Tibial nerve (tissue), 4 donors: ENCODE results near the gene PAPOLB. TPM values are rescaled to one million over a fixed set of nuclear protein-coding genes. Genes with fewer than 3 reads are reported as not detected.

ENCODE experiments used
- DNase-seq, 2 donors: peaks; one replicate each; pipeline ENCODE4 v3.0.0-alpha.2; 2019; ENCODE audit warnings: low spot score in 2 of 2
- H3K27ac ChIP-seq, 4 donors: fragments of 200-600 bp; sonication (generic) in 3 of 4; one replicate each; pipeline ENCODE4 v1.5.1; 2017 to 2019; ENCODE audit warnings: mild to moderate bottlenecking in 1 of 4
- H3K27me3 ChIP-seq, 2 donors: fragments of 200-600 bp; sonication (generic) in 1 of 2; one replicate each; pipeline versions ENCODE4 v1.5.1 to v1.6.0; 2017 to 2019
- H3K36me3 ChIP-seq, 3 donors: fragments of 200-600 bp; sonication (generic); one replicate each; pipeline ENCODE4 v1.5.1; 2018 to 2019
- H3K4me1 ChIP-seq, 4 donors: fragments of 200-600 bp; sonication (generic) in 3 of 4; one replicate each; pipeline ENCODE4 v1.5.1; 2017 to 2019
- H3K4me3 ChIP-seq, 4 donors: fragments of 200-600 bp; sonication (generic) in 3 of 4; one replicate each; pipeline ENCODE4 v1.5.1; 2017 to 2019; ENCODE audit warnings: mild to moderate bottlenecking in 1 of 4, moderate library complexity in 1 of 4
- H3K9me3 ChIP-seq, 4 donors: fragments of 200-600 bp; sonication (generic) in 3 of 4; one replicate each; pipeline ENCODE4 v1.5.1; 2017 to 2019
- EP300 ChIP-seq, 2 donors: sonication (generic); formaldehyde crosslinking; IDR thresholded peaks; one replicate each; pipeline ENCODE4 v1.6.1; 2017; ENCODE audit warnings: antibody characterized with exemption in 2 of 2, mild to moderate bottlenecking in 1 of 2
- POLR2A ChIP-seq, 2 donors: fragments of 450-650 bp; IDR thresholded peaks; one replicate each; pipeline ENCODE4 v1.6.1; 2017; ENCODE audit warnings: antibody characterized with exemption in 2 of 2, mild to moderate bottlenecking in 2 of 2, moderate library complexity in 2 of 2
- WGBS, 2 donors: methylation state at CpG; one replicate each; pipeline ENCODE4 v1.1.5; 2018; 5-methylcytosine and 5-hydroxymethylcytosine counted together
- total RNA-seq, 4 donors: library from RNA; depleted of rRNA; stranded (reverse); fragments of >200 nt; gene quantifications; one replicate each; pipeline ENCODE4 v1.1.0, GENCODE V29; 2016
- TF ChIP-seq, protein P1 (sequence below), 5 experiments: fragments of 200-600 bp in 3 of 5; fragments of 450-650 bp in 2 of 5; sonication (generic) in 3 of 5; IDR thresholded peaks; one replicate each; pipeline ENCODE4 v1.5.1; 2016 to 2019; ENCODE audit warnings: antibody characterized with exemption in 5 of 5, mild to moderate bottlenecking in 3 of 5, moderate library complexity in 2 of 5

The PAPOLB gene
- total RNA-seq, 4 donors from 2014 or later = 1.4 to 2.4 (median 1.8) TPM

DNA sequence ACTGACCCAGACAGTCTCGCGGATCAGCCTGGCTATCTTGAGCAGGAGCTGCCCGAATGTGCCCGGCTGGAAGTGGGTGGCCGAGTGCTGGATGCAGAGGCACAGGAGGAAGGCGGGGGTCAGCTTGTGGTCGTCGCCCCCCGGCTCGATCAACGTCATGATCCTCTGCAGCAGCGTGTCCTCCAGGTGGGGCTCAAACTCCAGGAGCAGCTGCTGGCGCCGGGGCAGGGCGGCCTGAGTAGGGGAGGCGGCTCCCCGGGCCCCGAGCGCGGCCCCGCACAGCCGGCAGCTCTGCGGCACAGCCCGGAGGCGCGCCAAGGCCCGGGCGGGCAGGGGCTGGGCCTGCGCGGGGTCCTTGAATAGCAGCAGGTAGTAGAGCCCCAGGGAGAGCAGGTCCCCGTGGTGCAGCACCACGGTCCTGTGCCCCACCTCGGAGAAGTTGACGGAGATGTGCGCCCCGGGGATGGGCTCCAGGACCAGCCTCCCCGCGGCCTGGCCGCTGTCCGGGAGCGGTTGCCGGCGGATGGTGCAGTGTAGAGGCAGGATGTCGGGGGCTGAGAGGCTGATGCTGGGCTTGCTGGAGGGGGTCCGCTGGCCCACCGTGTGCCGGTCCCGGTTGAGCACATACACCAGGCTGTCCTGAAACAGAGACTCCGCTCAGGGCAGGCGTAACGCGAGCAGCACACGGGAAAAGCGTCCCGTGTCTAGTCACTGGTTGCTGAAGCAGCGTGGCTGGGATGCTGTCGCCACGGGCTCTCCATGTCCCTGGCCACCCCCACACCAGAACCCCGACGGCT, 27.0 kb downstream of the PAPOLB start:
- Histone ChIP-seq H3K27me3 (no peaks in the 10 kb centered on the region), H3K4me3 (no peak overlapping the region), H3K4me1 (peaks cover 0 to 21% (median 0%) of the 10 kb centered on the region in 4 donors), H3K27ac (no peak overlapping the region), H3K36me3 (peaks cover 0 to 45% (median 0%) of the 10 kb centered on the region in 3 donors), H3K9me3 (no peaks in the 10 kb centered on the region)
- WGBS, 2 donors = 93 to 95% methylated on average over 27 to 47 of the region's 60 CpGs
- DNase-seq = no peak
- no peak for TF ChIP-seq EP300 (IDR thresholded peaks at IDR 0.05)
- TF ChIP-seq, protein P1, sequence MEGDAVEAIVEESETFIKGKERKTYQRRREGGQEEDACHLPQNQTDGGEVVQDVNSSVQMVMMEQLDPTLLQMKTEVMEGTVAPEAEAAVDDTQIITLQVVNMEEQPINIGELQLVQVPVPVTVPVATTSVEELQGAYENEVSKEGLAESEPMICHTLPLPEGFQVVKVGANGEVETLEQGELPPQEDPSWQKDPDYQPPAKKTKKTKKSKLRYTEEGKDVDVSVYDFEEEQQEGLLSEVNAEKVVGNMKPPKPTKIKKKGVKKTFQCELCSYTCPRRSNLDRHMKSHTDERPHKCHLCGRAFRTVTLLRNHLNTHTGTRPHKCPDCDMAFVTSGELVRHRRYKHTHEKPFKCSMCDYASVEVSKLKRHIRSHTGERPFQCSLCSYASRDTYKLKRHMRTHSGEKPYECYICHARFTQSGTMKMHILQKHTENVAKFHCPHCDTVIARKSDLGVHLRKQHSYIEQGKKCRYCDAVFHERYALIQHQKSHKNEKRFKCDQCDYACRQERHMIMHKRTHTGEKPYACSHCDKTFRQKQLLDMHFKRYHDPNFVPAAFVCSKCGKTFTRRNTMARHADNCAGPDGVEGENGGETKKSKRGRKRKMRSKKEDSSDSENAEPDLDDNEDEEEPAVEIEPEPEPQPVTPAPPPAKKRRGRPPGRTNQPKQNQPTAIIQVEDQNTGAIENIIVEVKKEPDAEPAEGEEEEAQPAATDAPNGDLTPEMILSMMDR (IDR thresholded peaks at IDR 0.05) = no peak
- no peak for TF ChIP-seq POLR2A (IDR thresholded peaks at IDR 0.05)

DNA sequence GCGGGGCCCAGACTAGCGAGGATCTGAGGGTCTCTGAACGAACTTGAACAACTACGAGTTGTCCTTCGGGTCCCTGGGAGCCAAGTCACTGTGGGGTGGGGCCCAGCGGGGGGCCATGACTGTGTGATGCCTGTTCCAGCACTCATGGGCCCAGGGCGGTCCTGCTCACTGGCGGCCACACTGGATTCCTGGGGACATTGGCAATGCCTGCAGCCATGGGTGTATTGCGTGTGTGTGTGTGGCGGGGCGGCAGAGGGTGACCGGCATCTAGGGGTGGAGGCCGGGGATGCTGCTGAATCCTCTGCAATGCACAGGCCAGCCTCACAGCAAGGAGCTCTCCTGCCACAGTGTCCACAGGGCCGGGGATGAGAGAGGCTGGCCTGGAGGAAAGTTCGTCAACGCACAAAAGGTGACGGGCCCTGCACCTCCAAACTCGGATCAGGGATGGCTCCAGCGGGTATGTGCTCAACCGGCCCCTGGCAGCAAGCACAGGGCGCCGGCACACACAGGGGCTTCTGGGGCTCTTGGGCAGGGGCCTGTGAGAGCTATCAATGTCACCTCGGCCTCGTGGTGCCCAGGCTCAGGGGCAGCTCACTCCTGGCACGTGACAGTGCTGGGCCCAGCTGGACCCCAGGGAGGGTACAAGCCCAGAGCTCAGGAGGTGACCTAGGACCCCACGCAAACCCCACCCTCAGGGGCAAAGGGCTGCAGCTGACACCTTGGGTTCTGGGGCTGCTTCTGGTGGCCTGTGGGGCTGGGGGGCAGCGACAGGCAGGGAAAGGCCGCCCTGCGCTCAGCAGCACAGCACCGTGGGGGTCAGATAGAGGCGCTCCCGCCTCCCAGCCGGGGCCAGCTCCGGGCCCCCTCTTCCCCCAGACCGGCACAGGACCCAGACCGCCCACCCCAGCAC, 27.9 kb downstream of the PAPOLB start:
- 90 to 93% methylated on average over 16 to 30 of the region's 36 CpGs for WGBS, 2 donors
- H3K36me3 ChIP-seq = peaks cover 0 to 45% (median 0%) of the 10 kb centered on the region in 3 donors
- TF ChIP-seq EP300 (IDR thresholded peaks at IDR 0.05) (no peak), POLR2A (IDR thresholded peaks at IDR 0.05) (no peak)
- TF ChIP-seq, protein P1 (IDR thresholded peaks at IDR 0.05) = no peak
- no peak overlapping the region for H3K4me3 ChIP-seq
- H3K9me3 ChIP-seq = no peaks in the 10 kb centered on the region
- no peak overlapping the region for H3K27ac ChIP-seq
- DNase-seq = no peak
- peaks cover 0 to 21% (median 0%) of the 10 kb centered on the region in 4 donors for H3K4me1 ChIP-seq
- H3K27me3 ChIP-seq = no peaks in the 10 kb centered on the region

DNA sequence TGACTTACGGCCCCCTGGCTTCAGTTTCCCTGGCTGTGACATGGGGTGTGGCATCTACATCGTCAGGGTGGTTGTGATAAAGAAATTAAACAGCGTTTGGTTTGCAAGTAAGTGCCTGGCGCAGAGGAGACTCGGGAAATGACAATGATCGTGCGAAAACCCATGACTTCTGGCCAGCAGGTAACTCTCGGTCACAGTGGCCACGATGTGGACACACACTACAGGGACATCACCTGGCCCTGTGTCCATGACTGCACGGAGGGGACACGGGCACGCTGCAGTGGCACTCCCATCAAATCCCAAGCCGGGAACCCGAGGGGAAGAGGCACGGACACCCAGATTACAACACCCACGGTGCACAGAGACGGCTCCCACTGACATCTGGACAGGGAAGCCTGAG, 28.7 kb downstream of the PAPOLB start:
- peaks cover 0 to 15% (median 0%) of the 10 kb centered on the region in 4 donors for H3K4me1 ChIP-seq
- H3K4me3 ChIP-seq = no peak overlapping the region
- no peak overlapping the region for H3K27ac ChIP-seq
- no peaks in the 10 kb centered on the region for H3K9me3 ChIP-seq
- H3K36me3 ChIP-seq = peaks cover 0 to 46% (median 0%) of the 10 kb centered on the region in 3 donors
- no peaks in the 10 kb centered on the region for H3K27me3 ChIP-seq
- DNase-seq = no peak
- TF ChIP-seq, protein P1 (IDR thresholded peaks at IDR 0.05) = no peak
- TF ChIP-seq POLR2A (IDR thresholded peaks at IDR 0.05) (no peak), EP300 (IDR thresholded peaks at IDR 0.05) (no peak)
- whole genome bisulfite sequencing, 2 donors = 90 to 91% methylated on average over 17 of the region's 17 CpGs

DNA sequence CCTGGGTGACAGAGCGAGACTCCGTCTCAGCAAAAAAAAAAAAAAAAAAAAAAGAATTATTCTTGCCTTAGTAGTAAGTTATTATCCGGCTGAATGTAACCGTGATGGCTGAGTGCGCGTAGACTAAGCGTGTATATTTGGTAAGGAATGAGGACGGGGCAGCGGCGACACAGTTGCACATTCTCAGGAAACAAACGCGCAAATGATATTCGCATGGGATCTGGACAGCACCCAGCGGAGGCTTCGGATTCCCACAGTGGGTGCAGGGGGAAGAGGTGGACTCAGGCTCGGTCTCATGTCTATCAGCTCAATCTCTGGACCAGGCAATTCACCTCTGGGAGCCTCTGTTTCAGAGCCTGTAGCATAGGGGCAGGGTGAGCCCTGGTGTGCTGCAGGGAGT, 29.1 kb downstream of the PAPOLB start:
- no peak overlapping the region for H3K4me3 ChIP-seq
- H3K27ac ChIP-seq = no peak overlapping the region
- no peak for DNase-seq
- WGBS, 2 donors = 94% methylated on average over 16 of the region's 16 CpGs
- H3K9me3 ChIP-seq = no peaks in the 10 kb centered on the region
- H3K27me3 ChIP-seq = no peaks in the 10 kb centered on the region
- TF ChIP-seq POLR2A (IDR thresholded peaks at IDR 0.05) = no peak
- TF ChIP-seq, protein P1 (IDR thresholded peaks at IDR 0.05) = no peak
- no peak for TF ChIP-seq EP300 (IDR thresholded peaks at IDR 0.05)
- H3K36me3 ChIP-seq = peaks cover 0 to 51% (median 0%) of the 10 kb centered on the region in 3 donors
- H3K4me1 ChIP-seq = peaks cover 0 to 11% (median 0%) of the 10 kb centered on the region in 4 donors
